Measurements from ENCODE around the gene TSACC.

- TF ChIP-seq BRCA1 (IDR thresholded peaks at IDR 0.05; ENCODE audit: low read depth, low read length), result no peak
- no peak for TF ChIP-seq EGR1 (IDR thresholded peaks at IDR 0.05; ENCODE audit: borderline replicate concordance, low read depth, low read length)
- no peak for TF ChIP-seq JUND (IDR thresholded peaks at IDR 0.05; ENCODE audit: low read length)
- no peak for TF ChIP-seq CEBPB (IDR thresholded peaks at IDR 0.05; ENCODE audit: low read depth, low read length)
- TF ChIP-seq CTCF (IDR thresholded peaks at IDR 0.05; ENCODE audit: control extremely low read depth in 1 of 3, insufficient read depth in 1 of 3, low read depth in 1 of 3, low read length in 3 of 3), result no peak
Observed at GRCh38 chr1:156368157-156368658, 29.9 kb downstream of the TSACC start.

Data from H1 (cell line).